Retinal pigment epithelial cell (primary cell): ENCODE measurements around the gene TBCD.
"Not testable (repeated sequence)": the region's sequence is repeated elsewhere in the genome, so short reads cannot be mapped to it uniquely, and the experiment has no call there.

Experiments
- DNase-seq: peaks from one replicate; pipeline ENCODE4 v3.0.0-alpha.2; 2010; ENCODE audit warnings: low read depth
- H3K4me3 ChIP-seq: 2 replicates; pipeline ENCODE4 v1.5.1; 2011; ENCODE audit warnings: mild to moderate bottlenecking, low read length, control low read depth, moderate library complexity
- CTCF ChIP-seq: conservative IDR thresholded peaks from 2 replicates; pipeline ENCODE4 v1.5.1; 2011; ENCODE audit warnings: low read depth, low read length, control low read depth, inconsistent platforms

The TBCD gene

GRCh38 chr17:82964851-82965341 is 213.0 kb downstream of the TBCD start:
- no peak for TF ChIP-seq CTCF
- DNase-seq, result no peak
- no peak overlapping the region for H3K4me3 ChIP-seq

GRCh38 chr17:82965371-82965770 is 213.5 kb downstream of the TBCD start:
- no peak for DNase-seq
- no peak overlapping the region for H3K4me3 ChIP-seq
- TF ChIP-seq CTCF, result no peak

- no peak for DNase-seq
- no peak for TF ChIP-seq CTCF
- no peak overlapping the region for H3K4me3 ChIP-seq
These were observed 214.6 kb downstream of the TBCD start for GRCh38 chr17:82966415-82966814.

GRCh38 chr17:82967268-82968032 is 215.6 kb downstream of the TBCD start:
- no peak overlapping the region for H3K4me3 ChIP-seq
- DNase-seq, result no peak
- TF ChIP-seq CTCF, result no peak

GRCh38 chr17:82968033-82968841 is 216.4 kb downstream of the TBCD start:
- DNase-seq, H3K4me3 ChIP-seq: not testable (repeated sequence)

- no peak for TF ChIP-seq CTCF
- no peak for DNase-seq
- H3K4me3 ChIP-seq, result no peak overlapping the region
These were observed 218.2 kb downstream of the TBCD start for GRCh38 chr17:82970067-82970466.

- DNase-seq, result no peak
- no peak for TF ChIP-seq CTCF
- H3K4me3 ChIP-seq, result no peak overlapping the region
These were observed 219.1 kb downstream of the TBCD start for GRCh38 chr17:82970818-82971590.
